Skin epidermis (tissue), 12 donors: ENCODE results near the gene ATXN10.
"Not testable (repeated sequence)": the region's sequence is repeated elsewhere in the genome, so short reads cannot be mapped to it uniquely, and the experiment has no call there.

Experiments
- H3K27ac ChIP-seq, 21 experiments: fragments of 200-600 bp; sonication (generic) in 11 of 21; one replicate each; pipeline ENCODE4 v1.5.0; 2020; ENCODE audit warnings: mild to moderate bottlenecking in 3 of 21, inconsistent platforms in 2 of 21, moderate library complexity in 2 of 21
- H3K4me3 ChIP-seq, 7 experiments: fragments of 200-600 bp; sonication (generic) in 2 of 7; one replicate each; pipeline ENCODE4 v1.5.0; 2020; ENCODE audit warnings: inconsistent platforms in 2 of 7, mild to moderate bottlenecking in 2 of 7, moderate library complexity in 1 of 7

The ATXN10 gene

DNA sequence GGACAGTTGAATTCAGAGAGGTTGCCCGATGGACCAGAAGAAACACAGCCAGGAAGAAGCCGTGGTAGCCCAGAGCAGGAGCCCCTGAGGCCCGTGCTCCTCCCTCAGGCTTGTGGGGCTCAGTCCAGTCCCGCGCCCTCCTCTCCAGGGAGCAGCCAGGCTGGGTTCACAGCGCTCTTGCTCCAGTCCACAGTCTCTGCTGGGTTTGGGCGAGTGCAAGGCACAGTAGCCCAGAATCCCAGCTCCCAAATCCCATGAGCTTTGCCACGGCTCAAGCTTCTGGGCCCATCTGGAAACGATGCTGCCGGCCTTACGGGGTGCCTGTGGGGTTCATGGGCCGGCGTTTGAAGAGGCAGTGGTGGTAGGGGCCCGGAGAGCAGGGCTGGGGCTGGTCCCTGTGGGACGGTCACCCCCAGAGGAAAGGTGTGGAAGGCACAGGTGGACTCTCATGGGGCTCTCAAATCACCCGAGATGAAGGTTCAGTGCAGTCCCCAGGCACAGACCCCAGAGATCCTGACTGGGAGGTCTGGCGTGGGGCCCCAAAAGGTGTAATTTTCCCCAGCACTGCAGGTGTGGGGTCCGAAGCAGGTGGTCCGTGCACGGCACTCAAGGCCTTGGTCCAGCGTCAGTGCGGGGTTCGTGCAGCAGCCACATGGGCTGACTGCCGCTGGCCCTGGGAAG, 30.6 kb upstream of the ATXN10 start:
- no peak overlapping the region for H3K4me3 ChIP-seq
- no peak overlapping the region for H3K27ac ChIP-seq

DNA sequence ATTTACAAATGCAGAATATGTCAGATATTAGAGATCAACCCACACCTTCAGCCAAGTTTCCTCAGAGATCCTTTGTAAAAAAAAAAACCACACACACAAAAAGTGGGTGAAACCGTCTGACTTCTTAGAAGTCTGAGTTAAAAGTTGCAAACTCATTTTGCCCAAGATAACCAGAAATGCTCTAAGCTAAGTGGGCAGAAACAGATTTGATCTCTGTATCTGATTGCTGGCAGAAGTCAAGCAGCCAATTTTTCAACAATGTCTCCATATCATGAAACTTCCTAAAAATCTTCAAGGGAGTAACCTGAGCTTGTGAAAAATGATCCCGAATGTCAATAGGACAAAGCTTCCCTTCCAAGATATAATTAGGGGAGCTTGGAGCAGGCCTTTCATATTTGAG, 28.6 kb upstream of the ATXN10 start:
- Histone ChIP-seq H3K27ac (no peak overlapping the region), H3K4me3 (no peak overlapping the region)

DNA sequence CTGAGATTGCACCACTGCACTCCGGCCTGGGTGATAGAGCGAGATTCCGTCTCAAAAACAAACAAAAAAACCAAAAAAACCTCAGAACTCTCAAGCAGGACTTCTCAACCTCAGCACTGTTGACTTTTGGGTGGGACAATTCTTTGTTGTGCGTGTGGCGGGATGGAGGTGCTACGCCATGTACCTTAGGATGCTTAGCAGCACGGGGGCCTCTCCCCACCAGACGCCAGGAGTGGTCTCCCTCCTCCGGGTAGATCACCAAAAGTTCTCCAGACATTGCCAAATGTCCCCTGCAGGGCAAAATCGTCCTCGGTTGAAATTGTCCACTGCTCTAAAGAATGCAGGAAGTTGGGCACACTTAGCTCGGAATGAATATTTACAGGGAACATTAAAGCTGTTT, 26.9 kb upstream of the ATXN10 start:
- Histone ChIP-seq H3K4me3 (no peak overlapping the region), H3K27ac (no peak overlapping the region)

GRCh38 chr22:45645150-45645525, 26.5 kb upstream of the ATXN10 start:
- Histone ChIP-seq H3K4me3 (no peak overlapping the region), H3K27ac (no peak overlapping the region)

- H3K4me3 ChIP-seq, result no peak overlapping the region
- H3K27ac ChIP-seq, result no peak overlapping the region
Measured at GRCh38 chr22:45645526-45646414, 25.9 kb upstream of the ATXN10 start.

DNA sequence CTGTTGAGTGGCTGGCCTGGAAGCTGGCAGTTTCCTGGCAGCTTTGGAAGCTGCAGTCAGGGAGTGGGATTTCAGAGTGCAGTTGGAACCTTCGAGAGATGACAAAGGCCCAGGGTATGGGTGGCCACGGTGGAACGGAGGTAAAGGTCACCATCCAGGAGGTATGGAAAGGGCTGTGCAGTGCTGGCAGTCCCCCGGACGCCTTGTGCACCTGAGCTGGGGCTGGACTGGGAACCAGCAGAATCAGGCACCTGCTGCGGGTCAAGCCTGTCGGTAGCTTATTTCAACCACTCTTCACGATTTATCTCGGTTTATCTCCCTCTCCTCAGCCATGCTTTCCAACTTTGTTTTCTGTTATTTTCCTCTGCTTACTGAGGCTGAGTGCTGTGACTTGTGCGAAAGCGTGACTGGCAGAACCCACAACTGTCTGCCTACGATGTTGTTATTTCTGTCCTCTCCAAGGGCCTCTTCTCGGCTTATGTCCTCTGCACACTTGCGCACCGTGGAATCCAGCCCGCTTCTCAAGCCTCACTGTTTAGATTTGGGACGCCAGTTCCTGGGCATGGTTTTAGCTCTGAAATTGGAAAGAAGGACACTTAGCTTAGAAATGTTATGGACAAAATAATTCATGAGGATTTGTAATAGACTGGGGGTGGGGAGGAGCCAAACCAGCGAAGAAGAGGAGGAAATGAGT, 24.0 kb upstream of the ATXN10 start:
- Histone ChIP-seq H3K4me3 (no peak overlapping the region), H3K27ac (no peak overlapping the region)

- H3K27ac ChIP-seq, result no peak overlapping the region
- H3K4me3 ChIP-seq, result no peak overlapping the region
Measured at GRCh38 chr22:45648301-45649117, 23.1 kb upstream of the ATXN10 start.

GRCh38 chr22:45649809-45650208, 21.8 kb upstream of the ATXN10 start:
- Histone ChIP-seq H3K27ac (no peak overlapping the region), H3K4me3 (no peak overlapping the region)

DNA sequence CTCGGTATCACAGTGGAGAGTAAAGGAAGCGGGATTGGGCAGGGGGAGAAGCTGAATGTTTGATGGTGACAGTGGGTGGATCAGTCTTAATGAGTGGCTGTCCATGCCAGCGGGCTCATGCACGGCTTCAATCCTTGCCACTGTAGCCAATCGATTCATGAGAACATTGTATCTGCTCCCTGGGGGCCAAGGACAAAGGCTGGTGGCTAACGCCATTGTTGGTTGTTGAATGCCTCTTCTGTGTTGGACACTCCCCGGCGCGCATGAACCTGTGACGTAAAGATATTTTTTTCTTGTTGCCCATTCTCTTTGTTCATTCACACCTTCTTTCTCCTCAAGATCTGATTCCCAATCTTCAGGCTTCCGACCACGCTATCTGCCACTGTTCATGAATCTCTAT, 20.9 kb upstream of the ATXN10 start:
- H3K4me3 ChIP-seq, result no peak overlapping the region

GRCh38 chr22:45651931-45652528, 19.6 kb upstream of the ATXN10 start:
- Histone ChIP-seq H3K27ac (no peak overlapping the region), H3K4me3 (no peak overlapping the region)

More for the DNA sequence above, 20.9 kb upstream of the ATXN10 start:
- no peak overlapping the region for H3K27ac ChIP-seq

- Histone ChIP-seq H3K4me3 (no peak overlapping the region), H3K27ac (no peak overlapping the region)
Measured at GRCh38 chr22:45656577-45656976, 15.1 kb upstream of the ATXN10 start.

GRCh38 chr22:45657701-45658100, 13.9 kb upstream of the ATXN10 start:
- Histone ChIP-seq H3K27ac (no peak overlapping the region), H3K4me3 (no peak overlapping the region)

GRCh38 chr22:45664136-45664646, 7.4 kb upstream of the ATXN10 start:
- no peak overlapping the region for H3K27ac ChIP-seq
- H3K4me3 ChIP-seq, result no peak overlapping the region

GRCh38 chr22:45667486-45667885, 4.1 kb upstream of the ATXN10 start:
- no peak overlapping the region for H3K4me3 ChIP-seq
- no peak overlapping the region for H3K27ac ChIP-seq

GRCh38 chr22:45670363-45670762, 1.3 kb upstream of the ATXN10 start:
- H3K27ac ChIP-seq, H3K4me3 ChIP-seq: not testable (repeated sequence)

DNA sequence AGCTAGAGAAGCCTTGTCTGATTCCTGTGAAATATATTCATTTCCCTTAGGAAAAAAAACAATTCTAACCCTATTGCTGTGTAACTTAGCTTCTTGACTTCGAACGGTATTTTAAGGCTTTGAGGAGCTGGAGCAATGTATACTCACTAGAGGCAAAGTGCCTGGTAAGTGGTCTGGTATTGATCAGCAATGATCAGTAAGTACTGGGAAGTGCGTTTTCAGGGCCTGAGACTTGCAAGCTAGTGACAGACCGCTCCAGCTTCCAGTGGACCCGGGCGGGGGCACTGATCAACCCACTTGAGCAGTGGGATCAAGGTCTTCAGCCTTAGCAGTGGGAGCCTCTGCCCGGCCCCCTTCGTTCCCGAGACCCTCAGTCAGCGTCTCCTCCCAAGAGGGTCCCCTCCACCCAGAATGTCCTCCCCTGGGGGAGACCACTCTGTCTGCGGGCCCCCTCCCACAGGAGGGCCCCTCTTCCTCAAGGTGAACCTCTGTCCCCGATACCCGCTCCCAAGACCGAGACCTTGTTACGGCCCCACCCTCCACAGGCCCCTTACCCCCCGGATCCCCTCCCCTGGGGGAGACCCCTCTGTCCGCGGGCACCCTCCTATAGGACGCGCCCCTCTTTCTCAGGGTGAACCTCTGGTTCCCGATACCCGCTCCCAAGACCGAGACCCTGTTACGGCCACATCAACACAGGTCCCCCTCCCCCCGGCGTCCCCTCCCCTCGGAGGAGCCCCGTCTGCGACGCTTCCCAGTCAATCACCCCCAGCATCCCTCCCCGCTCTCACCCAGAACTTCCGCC, 452 bp upstream of the ATXN10 start:
- H3K27ac ChIP-seq, result peak overlapping the region; percentile 77 to 95 (median 88)
- H3K4me3 ChIP-seq, result peak overlapping the region; percentile 57 to 80 (median 65)

DNA sequence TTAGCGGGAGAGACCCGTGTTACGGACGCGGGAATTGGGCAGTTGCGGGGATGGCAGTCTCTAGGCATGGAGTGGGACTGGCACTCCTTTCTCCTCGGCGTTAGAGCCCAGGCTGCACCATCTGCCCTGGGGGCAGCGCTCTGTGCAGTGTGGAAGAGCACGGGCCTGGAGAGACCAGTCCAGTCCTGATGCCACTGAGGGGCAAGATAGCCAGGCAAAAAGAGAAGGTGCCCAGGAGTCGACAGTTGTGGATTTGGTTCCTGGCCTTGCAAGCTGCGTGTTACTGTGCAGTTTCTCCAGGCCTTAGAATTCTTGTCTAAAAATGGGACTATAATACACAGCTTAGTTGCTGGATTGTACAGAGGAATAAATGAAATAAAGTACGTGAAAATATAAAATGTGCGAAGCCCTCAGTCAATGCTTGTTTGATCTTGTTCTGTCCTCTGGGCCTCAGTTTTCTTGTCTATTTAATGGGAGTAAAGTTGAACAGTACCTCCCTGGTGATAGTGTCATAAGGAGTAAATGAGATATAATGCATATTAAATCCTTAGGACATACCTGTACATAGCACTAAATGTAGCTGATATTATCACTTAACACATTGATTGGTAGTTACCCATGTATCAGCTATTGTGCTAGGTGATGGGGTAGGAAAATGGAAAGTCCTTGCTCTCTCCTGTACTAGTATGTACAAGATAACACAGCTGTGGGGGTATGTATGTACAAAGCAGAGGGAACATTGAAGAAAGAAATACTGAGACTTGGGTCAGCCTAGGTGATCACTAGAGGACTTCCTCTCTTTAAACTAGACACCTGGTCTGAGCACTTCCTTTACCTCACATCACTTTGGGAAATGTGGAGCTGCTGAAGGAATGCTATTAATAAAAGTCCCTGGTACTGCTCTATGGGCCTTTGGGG, 1.2 kb downstream of the ATXN10 start:
- Histone ChIP-seq H3K4me3 (peak overlapping the region; percentile 57 to 80 (median 65)), H3K27ac (peak overlapping the region; percentile 77 to 95 (median 88))
